HG02938 (cell line): Measurements from ENCODE around the gene ZCCHC3.
A peak's percentile ranks its signal among the peaks of the same experiment; 100 is the strongest.
"Not testable (repeated sequence)": the region's sequence is repeated elsewhere in the genome, so short reads cannot be mapped to it uniquely, and the experiment has no call there.

Experiments
- ATAC-seq: cut with Tn5 transposase; IDR thresholded peaks from one replicate; pipeline ENCODE4 v1.9.1; 2021; ENCODE audit warnings: mild to moderate bottlenecking, moderate library complexity; ENCODE audit not compliant: unreplicated experiment

Gene ZCCHC3

DNA sequence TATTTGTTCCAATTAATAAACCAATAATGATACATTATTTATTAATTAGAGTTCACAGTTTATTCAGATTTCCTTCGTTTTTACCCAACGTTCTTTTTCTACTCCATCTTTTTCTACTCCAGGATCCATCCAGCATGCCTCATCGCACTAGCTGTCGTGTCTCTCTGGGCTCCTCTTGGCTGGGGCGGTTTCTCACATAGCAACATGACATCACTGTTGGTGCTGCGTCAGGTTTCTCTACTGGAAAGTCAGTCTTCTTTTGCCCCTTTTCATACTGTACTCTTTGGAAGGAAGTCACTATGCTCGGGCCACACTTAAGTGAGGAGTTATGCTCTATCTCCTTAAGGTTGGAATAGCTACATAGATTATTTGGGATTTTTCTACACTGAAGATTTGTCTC is 14.2 kb downstream of the ZCCHC3 start:
- ATAC-seq = no peak

DNA sequence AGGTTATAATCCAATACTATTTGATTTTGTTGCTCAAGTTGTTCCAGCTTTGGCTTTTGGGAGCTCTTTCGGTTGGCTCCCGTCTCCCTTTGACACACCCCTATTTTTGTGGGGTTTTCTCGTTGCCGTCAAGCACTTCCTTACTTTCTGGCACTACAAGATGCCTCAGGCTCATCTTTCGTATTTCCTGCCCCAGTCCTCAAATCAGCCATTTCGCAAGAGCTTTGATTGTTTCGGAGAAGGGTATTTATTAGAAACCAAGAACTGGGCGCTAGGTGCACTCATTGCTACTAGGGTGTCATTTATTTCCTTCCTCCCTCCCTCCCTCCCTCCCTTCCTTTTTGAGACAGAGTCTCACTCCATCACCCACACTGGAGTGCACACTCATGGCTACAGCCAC is 14.7 kb downstream of the ZCCHC3 start:
- ATAC-seq = no peak

DNA sequence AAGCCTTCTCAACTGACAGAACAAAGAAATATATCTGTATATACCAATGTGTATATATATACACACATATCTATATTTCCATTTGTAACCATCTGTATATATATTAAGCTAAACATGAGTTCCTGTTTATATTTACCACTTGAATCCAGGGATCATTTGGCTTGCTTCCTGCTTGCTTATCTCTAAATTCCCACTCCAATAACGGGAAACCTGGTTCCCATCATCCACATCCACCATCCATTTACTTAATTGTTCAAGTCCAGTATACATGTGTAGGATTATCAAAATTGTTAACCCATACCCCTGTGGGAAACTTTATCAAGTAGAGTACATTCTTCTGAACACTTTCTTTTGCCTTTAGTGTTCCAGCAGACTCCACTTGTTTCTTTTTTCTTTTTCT is 15.5 kb downstream of the ZCCHC3 start:
- no peak for ATAC-seq

DNA sequence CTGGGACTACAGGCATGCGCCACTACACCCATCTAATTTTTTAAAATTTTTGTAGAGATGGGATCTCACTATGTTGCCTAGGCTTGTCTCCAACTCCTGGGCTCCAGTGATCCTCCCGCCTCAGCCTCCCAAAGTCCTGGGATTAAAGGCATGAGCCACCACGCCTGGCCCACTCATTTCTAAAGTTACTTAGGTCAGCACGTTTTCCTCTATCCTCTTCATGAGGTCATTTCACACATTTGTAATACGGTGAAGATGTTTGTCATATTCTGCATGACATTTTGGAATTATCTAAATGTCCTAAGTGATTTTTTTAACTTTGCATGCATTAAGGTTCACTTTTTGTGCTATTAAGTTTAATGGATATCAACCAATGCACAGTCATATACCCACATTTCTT is 16.0 kb downstream of the ZCCHC3 start:
- ATAC-seq = no peak

DNA sequence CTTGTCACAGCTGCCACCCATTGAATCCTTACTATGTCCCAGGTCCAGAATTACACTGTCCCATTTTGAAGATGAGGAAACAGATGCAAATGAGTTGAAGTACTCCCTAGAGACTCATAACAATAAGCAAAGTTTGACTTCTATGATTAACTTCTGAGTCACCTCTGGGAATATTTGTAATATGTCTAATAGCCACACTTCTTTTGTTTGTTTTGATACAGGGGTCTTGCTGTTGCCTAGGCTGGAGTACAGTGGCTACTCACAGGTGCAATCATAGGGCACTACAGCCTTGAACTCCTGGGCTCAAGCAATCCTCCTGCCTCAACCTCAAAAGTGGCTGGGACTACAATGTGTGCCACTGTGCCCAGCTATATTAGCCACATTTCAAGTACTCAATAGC is 16.6 kb downstream of the ZCCHC3 start:
- ATAC-seq = no peak

DNA sequence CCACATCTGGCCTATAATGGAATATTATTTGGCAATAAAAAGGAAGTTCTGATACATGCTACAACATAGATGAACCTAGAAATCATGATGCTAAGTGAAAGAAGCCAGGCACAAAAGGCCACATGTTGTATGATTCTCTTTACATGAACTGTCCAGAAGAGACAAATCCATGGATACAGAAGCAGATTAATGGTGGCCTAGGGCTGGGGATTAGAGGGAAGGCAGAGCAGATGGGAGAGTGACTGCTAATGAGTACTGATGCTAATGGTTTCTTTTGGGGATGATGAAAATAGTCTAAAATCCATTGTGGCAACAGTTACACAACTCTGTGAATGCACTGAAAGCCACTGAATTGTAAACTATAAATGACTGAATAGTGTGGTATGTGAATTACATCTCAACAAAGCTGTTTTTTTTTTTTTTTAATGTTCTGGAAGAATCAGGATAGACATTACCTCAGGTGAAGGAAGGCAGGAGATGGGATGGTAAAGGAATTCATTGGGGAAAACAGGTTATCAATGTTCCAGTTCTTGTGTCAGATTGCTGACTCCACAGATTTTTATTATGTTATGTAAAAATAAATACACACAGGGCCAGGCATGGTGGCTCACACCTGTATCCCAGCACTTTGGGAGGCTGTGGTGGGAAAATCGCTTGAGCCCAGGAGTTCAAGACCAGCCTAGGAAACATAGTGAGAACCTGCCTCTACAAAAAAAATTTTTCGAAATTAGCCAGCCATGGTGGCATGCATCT is 19.1 kb downstream of the ZCCHC3 start:
- no peak for ATAC-seq

DNA sequence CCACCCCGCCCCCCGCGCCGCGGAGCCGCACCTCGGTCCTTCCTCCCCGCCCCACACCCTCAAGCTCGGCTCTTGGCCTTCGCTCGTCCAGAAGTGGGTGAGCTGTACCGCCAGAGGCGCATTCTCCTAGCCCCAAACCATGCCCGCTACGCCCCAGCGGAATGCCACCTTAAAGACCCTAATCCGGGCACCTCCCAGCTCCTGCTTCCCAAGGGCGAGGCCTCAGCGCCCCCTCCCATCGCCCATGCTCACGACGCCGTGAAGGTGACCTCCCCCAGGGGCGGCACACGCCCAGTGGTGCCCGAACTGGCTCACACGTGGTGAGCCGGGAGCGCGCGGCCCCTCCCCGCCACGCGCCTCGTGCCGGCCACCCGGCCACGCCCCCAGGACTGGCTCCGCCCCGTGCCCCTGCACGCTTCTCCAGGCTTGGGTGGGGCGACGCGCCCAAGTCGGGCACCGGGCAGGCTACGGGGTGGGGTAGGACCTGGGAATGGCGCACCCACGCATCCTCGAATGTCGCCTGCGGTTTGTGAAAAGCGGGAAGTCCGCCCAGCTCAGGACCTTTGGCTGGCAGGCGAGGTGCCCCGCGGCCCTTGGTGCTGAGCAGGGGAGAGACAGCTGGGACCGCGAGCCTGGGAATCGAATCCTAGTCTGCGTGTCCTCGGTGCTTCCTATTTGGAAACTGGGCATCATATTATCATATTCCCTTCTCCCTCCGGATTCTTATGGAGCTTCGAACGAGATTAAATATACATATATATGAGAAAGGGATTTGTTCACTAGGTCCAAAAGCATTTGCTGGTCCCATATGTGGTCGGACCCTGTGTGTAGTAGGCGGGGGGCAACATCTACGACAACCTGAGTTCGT is 27.0 kb downstream of the ZCCHC3 start:
- peak; percentile 40 for ATAC-seq

DNA sequence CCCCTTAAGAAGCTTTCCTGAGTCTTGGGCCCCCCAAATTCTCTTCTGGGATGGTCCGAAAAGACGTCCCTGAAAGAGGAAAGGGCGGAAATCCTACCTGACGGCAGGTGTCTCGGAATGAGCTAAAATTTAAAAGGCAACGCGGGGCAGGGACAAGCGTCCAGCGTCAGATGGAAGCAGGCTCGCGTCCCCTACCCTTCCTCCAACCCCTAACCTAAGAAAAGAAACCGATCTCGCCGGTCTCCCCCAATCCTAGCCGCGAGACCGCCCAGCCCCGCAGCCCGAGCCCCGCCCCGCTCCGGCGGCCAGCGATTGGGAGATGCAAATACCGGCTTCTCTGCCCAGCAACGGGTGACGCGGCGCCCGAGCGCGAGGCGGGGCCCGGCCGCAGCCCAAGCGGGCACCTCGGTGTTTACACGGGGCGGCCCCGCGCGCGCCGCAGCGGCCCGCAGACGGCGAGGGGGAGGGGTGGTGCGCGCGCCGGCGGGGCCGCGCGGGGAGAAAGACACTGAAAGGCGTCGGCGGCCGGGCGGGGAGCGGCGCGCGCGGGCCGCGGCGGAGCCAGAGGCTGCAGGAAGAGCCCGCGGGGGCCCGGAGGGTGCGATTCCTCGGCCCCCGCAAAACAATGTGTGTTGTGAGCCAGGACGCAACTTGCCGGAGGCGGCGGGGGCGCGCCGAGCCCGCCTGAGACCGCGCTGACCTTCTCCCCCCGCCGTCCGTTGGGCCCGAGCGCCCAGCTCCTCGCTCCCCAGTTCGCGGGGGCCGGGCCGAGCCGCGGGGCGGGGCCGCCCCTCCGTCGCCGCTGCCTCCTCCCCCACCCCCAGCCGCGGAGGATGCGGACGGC is 27.9 kb downstream of the ZCCHC3 start, which contains the start of gene SOX12:
TSS of gene SOX12 (plus strand) at position 508 of the 844 bp plus-strand sequence. CDS start 373 bp downstream, outside the sequence.
- ATAC-seq = peak; percentile 59

DNA sequence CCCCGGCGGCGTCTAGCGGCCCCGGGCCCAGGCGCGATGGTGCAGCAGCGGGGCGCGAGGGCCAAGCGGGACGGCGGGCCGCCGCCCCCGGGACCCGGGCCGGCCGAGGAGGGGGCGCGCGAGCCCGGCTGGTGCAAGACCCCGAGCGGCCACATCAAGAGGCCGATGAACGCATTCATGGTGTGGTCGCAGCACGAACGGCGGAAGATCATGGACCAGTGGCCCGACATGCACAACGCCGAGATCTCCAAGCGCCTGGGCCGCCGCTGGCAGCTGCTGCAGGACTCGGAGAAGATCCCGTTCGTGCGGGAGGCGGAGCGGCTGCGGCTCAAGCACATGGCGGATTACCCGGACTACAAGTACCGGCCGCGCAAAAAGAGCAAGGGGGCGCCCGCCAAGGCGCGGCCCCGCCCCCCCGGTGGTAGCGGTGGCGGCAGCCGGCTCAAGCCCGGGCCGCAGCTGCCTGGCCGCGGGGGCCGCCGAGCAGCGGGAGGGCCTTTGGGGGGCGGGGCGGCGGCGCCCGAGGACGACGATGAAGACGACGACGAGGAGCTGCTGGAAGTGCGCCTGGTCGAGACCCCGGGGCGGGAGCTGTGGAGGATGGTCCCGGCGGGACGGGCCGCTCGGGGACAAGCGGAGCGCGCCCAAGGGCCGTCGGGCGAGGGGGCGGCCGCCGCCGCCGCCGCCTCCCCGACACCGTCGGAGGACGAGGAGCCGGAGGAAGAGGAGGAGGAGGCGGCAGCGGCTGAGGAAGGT is 28.7 kb downstream of the ZCCHC3 start:
- peak; percentile 3 for ATAC-seq

DNA sequence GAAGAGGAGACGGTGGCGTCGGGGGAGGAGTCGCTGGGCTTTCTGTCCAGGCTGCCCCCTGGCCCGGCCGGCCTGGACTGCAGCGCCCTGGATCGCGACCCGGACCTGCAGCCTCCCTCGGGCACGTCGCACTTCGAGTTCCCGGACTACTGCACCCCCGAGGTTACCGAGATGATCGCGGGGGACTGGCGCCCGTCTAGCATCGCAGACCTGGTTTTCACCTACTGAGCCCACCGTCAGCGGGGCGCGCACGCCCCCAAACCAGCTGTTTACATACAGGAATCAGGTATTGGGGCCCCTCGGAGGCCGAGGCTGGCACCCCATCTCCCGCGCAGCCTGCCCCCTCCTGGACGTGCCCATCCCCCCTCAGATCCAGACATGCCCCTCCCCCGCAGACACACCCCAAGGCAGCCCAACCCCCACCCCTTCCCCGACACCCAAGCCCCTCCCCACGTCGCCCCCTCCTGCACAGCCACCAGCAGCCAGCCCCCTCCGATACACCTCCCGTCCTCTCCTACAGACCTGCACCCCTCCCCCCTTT is 29.3 kb downstream of the ZCCHC3 start:
- ATAC-seq = no peak

DNA sequence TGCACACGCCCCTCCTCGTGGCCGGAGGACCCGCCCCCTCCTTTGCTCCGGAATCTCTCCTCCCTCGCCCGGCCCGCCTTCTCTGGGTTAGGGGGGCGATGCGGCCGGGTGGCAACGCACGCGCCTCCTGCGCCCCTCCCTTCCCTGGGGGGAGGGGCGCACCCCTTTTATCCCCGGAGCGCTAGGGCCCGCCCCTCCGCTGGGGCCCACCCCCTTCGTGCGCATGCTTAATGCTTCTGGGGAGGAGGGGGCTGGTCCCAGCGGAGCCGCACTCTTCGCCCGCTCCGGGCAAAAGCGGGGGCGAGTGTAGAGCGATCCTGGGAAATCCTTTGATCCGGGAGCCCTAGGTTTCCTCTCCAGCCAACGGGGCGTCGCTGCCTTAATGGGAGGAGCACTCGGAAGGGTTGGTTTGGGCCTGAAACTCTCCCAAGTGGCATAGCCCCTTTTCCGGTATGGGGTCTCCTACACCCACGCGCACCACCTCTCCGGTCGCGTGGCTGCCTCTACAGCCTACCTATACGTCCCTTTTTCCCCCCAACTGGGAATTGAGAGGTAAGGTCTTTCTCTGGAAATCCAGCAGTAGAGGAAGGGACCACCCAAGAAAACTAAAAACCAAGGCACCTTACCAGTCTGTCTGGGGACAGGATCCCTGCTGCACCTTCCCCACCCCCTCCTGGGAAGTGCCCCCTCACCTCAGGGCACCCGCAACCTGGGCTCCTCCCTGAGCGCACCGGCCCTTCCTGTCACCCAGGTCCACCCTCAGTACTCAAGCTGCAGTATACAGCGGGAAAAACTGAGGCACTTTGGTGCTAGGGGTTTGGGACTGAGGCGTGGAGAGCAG is 30.0 kb downstream of the ZCCHC3 start:
- no peak for ATAC-seq

DNA sequence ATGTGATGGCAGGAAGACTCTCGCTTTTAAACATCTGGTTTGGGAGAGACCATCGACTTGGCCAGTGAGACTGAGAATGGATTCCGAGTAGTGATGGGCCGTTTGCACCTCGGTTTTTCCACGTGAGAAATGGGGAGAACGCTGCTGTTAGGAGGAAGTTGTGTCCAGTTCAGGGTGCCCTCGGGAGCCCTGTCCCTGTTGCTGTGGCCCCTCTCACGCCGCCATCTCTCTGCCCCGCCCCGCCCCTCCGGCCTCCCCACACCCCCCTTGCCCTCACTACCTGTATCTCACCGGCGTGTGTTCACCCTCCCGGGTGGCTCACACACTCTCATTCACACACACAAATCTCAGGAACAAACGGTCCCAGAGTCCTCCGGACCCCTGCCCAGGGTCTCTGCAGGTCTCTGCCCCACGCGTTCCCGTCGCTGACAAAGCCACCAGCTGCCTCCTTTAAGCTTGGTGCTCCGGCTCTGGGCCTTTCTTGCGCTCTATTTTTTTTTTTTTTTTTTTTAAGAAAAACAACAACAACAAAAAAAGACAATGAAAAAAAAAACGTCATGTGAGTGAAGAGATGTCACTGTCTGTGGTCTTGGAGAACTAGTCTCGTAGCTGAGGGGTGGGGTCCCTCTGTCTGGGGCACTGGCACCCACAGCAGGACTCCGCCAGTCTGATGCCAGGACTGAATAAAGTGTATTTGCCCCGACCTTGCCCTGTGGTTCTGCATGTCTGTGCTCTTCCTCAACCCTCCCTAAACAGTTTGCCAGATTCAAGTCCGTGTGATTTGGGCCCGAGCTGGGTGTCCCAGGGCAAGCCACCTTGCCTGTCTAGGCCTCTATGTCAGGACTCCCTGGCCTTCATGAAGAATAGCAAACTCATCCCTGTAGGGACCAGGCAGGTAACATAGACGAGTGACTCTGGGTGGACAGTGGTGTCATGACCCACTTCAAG is 30.9 kb downstream of the ZCCHC3 start:
- no peak for ATAC-seq

DNA sequence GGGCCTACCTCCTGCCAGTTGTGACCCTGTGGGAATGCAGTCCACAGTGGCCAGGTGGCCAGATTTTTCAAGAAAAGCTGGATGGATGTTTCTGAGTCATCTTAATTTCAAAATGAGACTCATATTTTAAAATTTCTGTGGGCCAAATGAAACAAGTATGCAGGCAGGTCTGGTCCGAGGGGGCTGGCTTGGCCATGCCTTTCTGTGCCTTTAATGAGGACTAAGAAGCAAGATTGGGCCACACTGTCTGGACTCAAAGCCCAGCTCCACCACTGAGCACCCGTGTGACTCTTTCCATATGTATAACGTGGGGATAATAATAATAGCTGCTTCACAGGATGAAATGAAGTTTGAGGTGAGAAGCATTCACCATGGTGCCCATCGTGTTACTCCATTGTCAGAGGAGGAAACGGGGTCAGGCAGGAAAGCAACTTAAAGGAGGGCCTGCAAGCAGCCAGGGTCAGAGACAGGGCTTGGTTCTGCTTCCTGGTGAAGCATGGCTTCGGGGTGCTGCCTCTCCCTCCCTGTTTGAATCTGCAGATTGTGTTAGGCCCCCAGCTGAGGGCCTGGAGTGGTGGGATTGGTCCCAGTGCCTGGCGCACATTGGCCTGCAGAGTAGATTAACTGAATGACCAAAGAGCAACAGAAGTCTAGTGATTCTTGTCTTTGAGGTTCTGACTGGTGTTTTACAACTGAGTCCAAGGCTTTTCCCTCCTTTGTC is 31.8 kb downstream of the ZCCHC3 start:
- no peak for ATAC-seq

DNA sequence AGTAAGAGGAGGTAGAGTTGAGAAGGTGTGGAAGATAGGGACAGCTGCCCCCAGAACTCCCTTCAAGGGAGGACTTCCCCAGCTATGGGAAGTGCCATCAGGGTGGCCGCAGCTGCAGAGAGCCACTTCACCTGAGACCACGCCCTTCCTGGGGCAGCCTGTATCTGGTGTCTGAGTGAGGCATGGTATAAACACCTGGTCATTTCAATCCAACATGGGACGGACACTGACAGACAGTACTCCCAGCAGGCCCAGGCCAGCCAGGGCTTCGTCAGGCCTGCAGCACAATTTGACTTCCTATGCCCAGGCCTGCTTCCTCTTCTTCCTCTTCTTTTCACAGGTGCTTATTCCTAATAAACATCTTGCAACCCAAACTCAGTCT is 32.5 kb downstream of the ZCCHC3 start:
- no peak for ATAC-seq

DNA sequence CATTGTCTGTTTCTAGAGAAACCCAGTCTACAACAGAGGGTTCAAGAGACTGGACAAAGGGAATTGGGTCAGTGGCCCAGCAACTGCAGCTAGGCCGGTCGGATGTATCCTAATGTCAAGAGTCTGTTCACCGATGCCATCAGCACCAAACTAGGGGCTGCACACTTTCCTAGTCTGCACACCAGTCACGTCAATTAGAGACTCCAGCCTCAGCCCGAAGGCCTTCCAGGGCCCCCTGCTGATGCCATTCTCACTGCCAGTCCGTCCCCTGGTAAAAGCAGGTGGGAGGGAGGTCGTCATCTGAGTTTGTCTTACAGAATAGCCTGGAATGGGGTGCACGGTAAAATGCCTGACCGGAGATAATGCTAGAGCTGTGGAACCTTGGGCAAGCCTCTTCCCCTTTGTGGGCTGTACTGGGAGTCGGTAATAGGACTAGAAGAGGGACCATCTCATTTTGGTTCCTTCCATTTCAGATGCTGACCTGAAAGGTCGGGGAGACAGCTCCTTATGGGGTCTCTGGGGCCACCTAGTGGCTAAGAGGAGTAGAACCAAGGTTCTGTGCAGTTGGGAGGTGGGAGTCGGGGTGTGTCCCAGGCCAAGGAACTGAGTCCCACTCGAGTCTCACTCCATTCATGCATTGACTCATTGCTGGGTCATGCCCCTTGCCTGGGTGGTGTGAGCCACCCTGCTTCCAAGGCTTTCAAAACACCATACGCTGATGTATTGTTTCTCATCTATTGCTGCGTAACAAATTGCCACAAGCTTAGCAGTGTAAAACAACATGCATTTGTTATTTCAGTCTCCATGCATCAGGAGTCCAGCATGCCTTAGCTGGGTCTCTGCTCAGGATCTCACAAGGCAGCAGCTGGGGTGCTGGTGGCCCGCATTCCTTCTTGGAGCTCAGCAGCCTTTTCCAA is 33.1 kb downstream of the ZCCHC3 start:
- ATAC-seq = no peak

DNA sequence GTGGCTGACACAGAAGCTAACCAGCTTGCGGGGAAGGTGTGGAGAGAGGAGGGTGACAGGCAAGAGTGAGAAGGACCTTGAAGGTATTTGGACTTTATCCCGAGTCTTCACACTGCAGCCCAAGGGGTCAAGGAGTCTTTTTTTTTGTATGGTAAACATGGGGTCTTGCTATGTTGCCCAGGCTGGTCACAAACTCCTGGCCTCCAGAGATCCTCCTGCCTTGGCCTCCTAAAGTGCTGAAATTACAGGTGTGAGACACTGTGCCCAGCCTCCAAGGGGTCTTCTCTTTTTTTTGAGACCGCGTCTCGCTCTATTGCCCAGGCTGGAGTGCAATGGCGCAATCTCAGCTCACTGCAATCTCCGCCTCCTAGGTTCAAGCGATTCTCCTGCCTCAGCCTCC is 37.2 kb downstream of the ZCCHC3 start:
- no peak for ATAC-seq

DNA sequence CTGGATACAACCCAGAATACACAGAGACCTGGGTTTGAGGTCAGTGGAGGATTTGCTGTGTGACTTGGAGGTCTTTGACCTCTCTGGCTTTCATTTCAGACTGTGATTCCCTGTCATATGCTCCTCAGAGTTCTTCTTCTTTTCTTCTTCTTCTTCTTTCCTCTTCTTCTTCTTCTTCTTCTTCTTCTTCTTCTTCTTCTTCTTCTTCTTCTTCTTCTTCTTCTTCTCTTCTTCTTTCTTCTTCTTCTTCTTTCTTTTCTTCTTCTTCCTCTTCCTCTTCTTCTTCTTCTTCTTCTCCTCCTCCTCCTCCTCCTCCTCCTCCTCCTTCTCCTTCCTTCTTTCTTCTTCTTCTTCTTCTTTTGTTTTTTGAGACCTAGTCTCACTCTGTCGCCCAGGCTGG is 38.7 kb downstream of the ZCCHC3 start:
- ATAC-seq = not testable (repeated sequence)
